Endothelial cell of umbilical vein (primary cell): ENCODE measurements around the gene NALCN.

Experiments used
- EZH2 ChIP-seq: IDR thresholded peaks from 2 replicates; pipeline ENCODE4 v1.6.1; 2012; ENCODE audit warnings: borderline replicate concordance, low read depth, mild to moderate bottlenecking, moderate library complexity, low read length, inconsistent platforms; ENCODE audit not compliant: severe bottlenecking
- POLR2A ChIP-seq: IDR thresholded peaks from 2 replicates; pipeline ENCODE4 v1.6.1; 2012; ENCODE audit warnings: low read depth, mild to moderate bottlenecking, control low read depth, low read length
- POLR2AphosphoS5 ChIP-seq: IDR thresholded peaks from 2 replicates; pipeline ENCODE4 v1.6.1; 2012; ENCODE audit warnings: low read depth, mild to moderate bottlenecking, control low read depth, low read length, moderate library complexity; ENCODE audit not compliant: insufficient read depth
- TF ChIP-seq, protein P1 (sequence below), 2 donors: IDR thresholded peaks; 1 replicate in 1 of 2; 2 replicates in 1 of 2; pipeline ENCODE4 v1.5.1; 2011; ENCODE audit warnings: low read length in 2 of 2, mild to moderate bottlenecking in 2 of 2, moderate library complexity in 2 of 2, control low read depth in 1 of 2, inconsistent platforms in 1 of 2, low read depth in 1 of 2; ENCODE audit not compliant: insufficient read depth in 1 of 2; ENCODE audit errors: extremely low read depth in 1 of 2
- TF ChIP-seq, protein P2 (sequence below): IDR thresholded peaks from 2 replicates; pipeline ENCODE4 v1.6.1; 2011; ENCODE audit not compliant: insufficient read depth, insufficient read length

- TF ChIP-seq, protein P1, sequence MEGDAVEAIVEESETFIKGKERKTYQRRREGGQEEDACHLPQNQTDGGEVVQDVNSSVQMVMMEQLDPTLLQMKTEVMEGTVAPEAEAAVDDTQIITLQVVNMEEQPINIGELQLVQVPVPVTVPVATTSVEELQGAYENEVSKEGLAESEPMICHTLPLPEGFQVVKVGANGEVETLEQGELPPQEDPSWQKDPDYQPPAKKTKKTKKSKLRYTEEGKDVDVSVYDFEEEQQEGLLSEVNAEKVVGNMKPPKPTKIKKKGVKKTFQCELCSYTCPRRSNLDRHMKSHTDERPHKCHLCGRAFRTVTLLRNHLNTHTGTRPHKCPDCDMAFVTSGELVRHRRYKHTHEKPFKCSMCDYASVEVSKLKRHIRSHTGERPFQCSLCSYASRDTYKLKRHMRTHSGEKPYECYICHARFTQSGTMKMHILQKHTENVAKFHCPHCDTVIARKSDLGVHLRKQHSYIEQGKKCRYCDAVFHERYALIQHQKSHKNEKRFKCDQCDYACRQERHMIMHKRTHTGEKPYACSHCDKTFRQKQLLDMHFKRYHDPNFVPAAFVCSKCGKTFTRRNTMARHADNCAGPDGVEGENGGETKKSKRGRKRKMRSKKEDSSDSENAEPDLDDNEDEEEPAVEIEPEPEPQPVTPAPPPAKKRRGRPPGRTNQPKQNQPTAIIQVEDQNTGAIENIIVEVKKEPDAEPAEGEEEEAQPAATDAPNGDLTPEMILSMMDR (IDR thresholded peaks at IDR 0.05; ENCODE audit: extremely low read depth in 1 of 2, insufficient read depth in 1 of 2, low read depth in 1 of 2, low read length in 2 of 2), result no peak
- TF ChIP-seq POLR2AphosphoS5, result no peak
- TF ChIP-seq EZH2, result no peak
- TF ChIP-seq, protein P2, sequence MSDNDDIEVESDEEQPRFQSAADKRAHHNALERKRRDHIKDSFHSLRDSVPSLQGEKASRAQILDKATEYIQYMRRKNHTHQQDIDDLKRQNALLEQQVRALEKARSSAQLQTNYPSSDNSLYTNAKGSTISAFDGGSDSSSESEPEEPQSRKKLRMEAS, result no peak
- no peak for TF ChIP-seq POLR2A
Measured at GRCh38 chr13:101238555-101238954, 177.8 kb downstream of the NALCN start.
